ENCODE data around the gene CCDC28B.

DNA sequence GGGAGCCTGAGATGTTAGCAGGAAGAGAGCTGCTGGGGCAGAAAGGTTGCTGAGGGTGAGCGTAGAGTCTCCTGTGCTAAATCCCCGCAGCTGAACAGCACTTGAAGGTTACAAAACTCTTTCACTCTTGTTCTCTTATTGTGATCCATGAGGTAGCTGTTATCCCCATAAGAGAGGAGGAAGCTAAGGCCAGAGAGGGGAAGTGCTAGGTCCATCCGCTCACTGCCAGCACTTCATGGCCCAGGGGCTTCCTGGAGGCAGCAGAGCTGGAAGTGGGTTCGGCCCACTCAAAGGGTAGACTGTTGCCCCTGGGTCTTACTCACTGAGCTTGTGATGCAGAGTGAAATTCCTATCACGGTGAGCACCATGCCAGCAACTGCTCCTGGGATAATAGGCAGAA, 16.2 kb downstream of the CCDC28B start:
- TF ChIP-seq POLR2A (IDR thresholded peaks at IDR 0.05; ENCODE audit: low read length) (no peak), GATA1 (IDR thresholded peaks at IDR 0.05; ENCODE audit: low read depth, low read length) (no peak)
